Esophagus squamous epithelium (tissue), 5 donors: ENCODE measurements around the gene PTPRJ. TPM values are rescaled to one million over a fixed set of nuclear protein-coding genes. Genes with fewer than 3 reads are reported as not detected.
"Not testable (repeated sequence)": the region's sequence is repeated elsewhere in the genome, so short reads cannot be mapped to it uniquely, and the experiment has no call there.

ENCODE experiments used
- DNase-seq: peaks from one replicate; lab custom pipeline; 2025; lab: John Stamatoyannopoulos, UW
- H3K27ac ChIP-seq, 4 donors: fragments of 200-600 bp; sonication (generic); one replicate each; pipeline ENCODE4 v1.5.1; 2016 to 2019; ENCODE audit warnings: mild to moderate bottlenecking in 1 of 4
- H3K27me3 ChIP-seq, 4 donors: fragments of 200-600 bp; sonication (generic); 1 replicate in 3 of 4; 2 replicates in 1 of 4; pipeline versions ENCODE4 v1.5.1 to v1.6.0; 2017 to 2021; ENCODE audit warnings: antibody characterized with exemption in 1 of 4
- H3K36me3 ChIP-seq, 3 donors: fragments of 200-600 bp; sonication (generic); one replicate each; pipeline ENCODE4 v1.5.1; 2016 to 2019
- H3K4me1 ChIP-seq, 3 donors: fragments of 200-600 bp; sonication (generic); one replicate each; pipeline ENCODE4 v1.5.1; 2017 to 2019
- H3K4me3 ChIP-seq, 4 donors: fragments of 200-600 bp; sonication (generic); 1 replicate in 3 of 4; 2 replicates in 1 of 4; pipeline ENCODE4 v1.5.1; 2016 to 2019; ENCODE audit warnings: mild to moderate bottlenecking in 2 of 4, moderate library complexity in 1 of 4
- H3K9me3 ChIP-seq, 3 donors: fragments of 200-600 bp; sonication (generic); one replicate each; pipeline ENCODE4 v1.5.1; 2016 to 2019
- CTCF ChIP-seq, 6 experiments: fragments of 450-650 bp in 4 of 6; fragments of 200-600 bp in 2 of 6; sonication (generic) in 2 of 6; IDR thresholded peaks; one replicate each; pipeline ENCODE4 v1.5.1; 2016 to 2019; ENCODE audit warnings: antibody characterized with exemption in 6 of 6, mild to moderate bottlenecking in 4 of 6, moderate library complexity in 4 of 6
- POLR2A ChIP-seq, 4 donors: fragments of 450-650 bp; IDR thresholded peaks; one replicate each; pipeline ENCODE4 v1.6.1; 2017; ENCODE audit warnings: antibody characterized with exemption in 4 of 4, mild to moderate bottlenecking in 4 of 4, moderate library complexity in 3 of 4
- WGBS, 2 donors: methylation state at CpG; one replicate each; pipeline ENCODE4 v1.1.5; 2018; 5-methylcytosine and 5-hydroxymethylcytosine counted together
- intact Hi-C: fragments of 100-400 bp; cut with DNase I; formaldehyde crosslinking; loops from one replicate; pipeline ENCODE4 v1.15.0; 2022
- total RNA-seq, 4 donors: library from RNA; depleted of rRNA; stranded (reverse); fragments of >200 nt; gene quantifications; one replicate each; pipeline ENCODE4 v1.1.0, GENCODE V29; 2016
- donor health status: DM: yes; HTN: yes; CAD: no.

PTPRJ gene
- 10 to 100 TPM in 1 of 4 donors, 1 to 10 TPM in 3; 1.7 to 11.6 (median 3.4) TPM for total RNA-seq

DNA sequence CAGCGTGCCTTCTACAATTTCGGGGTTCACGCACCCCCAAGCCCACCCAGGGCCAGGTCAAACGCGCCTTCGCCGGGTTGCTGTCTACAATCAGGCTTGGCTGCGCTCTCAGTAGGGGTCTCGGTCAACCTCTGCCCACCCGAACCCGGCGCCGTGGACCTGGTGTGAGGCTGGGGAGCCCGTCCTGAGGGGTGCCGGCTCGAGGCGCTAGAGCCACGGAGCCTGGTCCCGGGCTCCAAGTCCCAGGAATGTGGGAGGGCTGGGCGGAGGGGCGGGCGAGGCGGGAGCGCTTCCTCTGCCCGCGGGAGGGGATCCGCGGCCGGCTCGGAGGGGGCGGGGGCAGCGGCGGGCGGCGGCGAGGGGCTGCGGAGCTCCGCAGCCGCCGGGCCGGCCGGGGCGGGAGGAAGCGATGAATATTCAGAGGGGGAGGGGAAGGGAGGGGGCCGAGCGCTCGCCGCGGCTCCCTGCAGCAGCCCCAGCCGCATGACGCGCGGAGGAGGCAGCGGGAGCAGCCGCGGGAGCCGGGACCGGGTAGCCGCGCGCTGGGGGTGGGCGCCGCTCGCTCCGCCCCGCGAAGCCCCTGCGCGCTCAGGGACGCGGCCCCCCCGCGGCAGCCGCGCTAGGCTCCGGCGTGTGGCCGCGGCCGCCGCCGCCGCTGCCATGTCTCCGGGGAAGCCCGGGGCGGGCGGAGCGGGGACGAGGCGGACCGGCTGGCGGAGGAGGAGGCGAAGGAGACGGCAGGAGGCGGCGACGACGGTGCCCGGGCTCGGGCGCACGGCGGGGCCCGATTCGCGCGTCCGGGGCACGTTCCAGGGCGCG is at the start of gene PTPRJ:
PTPRJ (plus strand) TSS at position 472 of the 819 bp plus-strand sequence. CDS start 354 bp downstream, outside the sequence.
- Histone ChIP-seq H3K27me3 (peaks cover 0 to 23% (median 0%) of the 10 kb centered on the region in 4 donors), H3K9me3 (no peaks in the 10 kb centered on the region), H3K4me3 (peak within 1 kb of the TSS; percentile 60 to 81 (median 69)), H3K4me1 (peaks cover 11 to 22% (median 15%) of the 10 kb centered on the region in 3 donors), H3K36me3 (no peaks in the 10 kb centered on the region), H3K27ac (peak within 1 kb of the TSS; percentile 66 to 82 (median 76))
- no peak for DNase-seq
- no peak for TF ChIP-seq CTCF (IDR thresholded peaks at IDR 0.05)
- WGBS, 2 donors = 0% methylated on average over 16 of the region's 111 CpGs; no CpG with 5 or more reads in 1 of the 2 donors
- intact Hi-C loops = no loop called here

DNA sequence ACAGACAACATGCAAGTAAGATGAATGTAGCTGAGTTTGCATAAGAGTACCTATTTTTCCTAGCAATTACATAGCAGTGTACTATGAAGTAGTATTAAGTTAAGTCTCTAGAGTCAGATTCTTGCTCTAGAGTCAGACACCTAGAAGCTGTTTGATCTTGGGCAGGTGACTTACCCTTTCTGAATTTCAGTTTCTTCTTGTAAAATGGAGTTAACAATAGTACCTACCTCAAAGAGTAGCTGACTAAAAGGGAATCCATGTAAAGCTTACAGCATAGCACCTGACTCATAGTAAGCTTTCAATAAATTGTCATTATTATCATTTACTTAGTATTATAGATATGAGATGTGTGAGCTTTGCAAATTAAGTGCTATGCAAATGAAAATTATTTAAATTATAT is 47.8 kb upstream of the PTPRJ start:
- Histone ChIP-seq H3K27me3 (no peaks in the 10 kb centered on the region), H3K36me3 (no peaks in the 10 kb centered on the region), H3K9me3 (no peaks in the 10 kb centered on the region), H3K27ac (no peak overlapping the region), H3K4me3 (no peak overlapping the region), H3K4me1 (peaks cover 0 to 5% (median 0%) of the 10 kb centered on the region in 3 donors)
- no peak for DNase-seq
- intact Hi-C loops = no loop called here
- TF ChIP-seq CTCF (IDR thresholded peaks at IDR 0.05) (no peak), POLR2A (IDR thresholded peaks at IDR 0.05) (no peak)

GRCh38 chr11:47933797-47934196 is 46.6 kb upstream of the PTPRJ start:
- H3K9me3 ChIP-seq, H3K27me3 ChIP-seq, H3K36me3 ChIP-seq, H3K27ac ChIP-seq, intact Hi-C loops, DNase-seq, H3K4me3 ChIP-seq: not testable (repeated sequence)
- 83 to 88% methylated on average over 6 to 11 of the region's 12 CpGs for WGBS, 2 donors
- peaks cover 0 to 10% (median 4%) of the 10 kb centered on the region in 3 donors for H3K4me1 ChIP-seq

- no peak overlapping the region for H3K27ac ChIP-seq
- WGBS, 2 donors = 79 to 80% methylated on average over 7 of the region's 7 CpGs
- no peaks in the 10 kb centered on the region for H3K9me3 ChIP-seq
- TF ChIP-seq POLR2A (IDR thresholded peaks at IDR 0.05) (no peak), CTCF (IDR thresholded peaks at IDR 0.05) (no peak)
- peaks cover 0 to 10% (median 4%) of the 10 kb centered on the region in 3 donors for H3K4me1 ChIP-seq
- H3K4me3 ChIP-seq = no peak overlapping the region
- intact Hi-C loops = loop anchor here (5.0 kb wide), 1 partner anchor 168 kb away; no protein-coding TSS in a partner anchor
- DNase-seq = no peak
- no peaks in the 10 kb centered on the region for H3K36me3 ChIP-seq
- H3K27me3 ChIP-seq = no peaks in the 10 kb centered on the region
Observed at GRCh38 chr11:47938791-47939560, 41.4 kb upstream of the PTPRJ start.

GRCh38 chr11:47940904-47941649 is 39.3 kb upstream of the PTPRJ start:
- Histone ChIP-seq H3K4me1 (peaks cover 0 to 9% (median 4%) of the 10 kb centered on the region in 3 donors), H3K9me3 (no peaks in the 10 kb centered on the region), H3K27ac (no peak overlapping the region), H3K36me3 (no peaks in the 10 kb centered on the region), H3K4me3 (no peak overlapping the region), H3K27me3 (no peaks in the 10 kb centered on the region)
- intact Hi-C loops = no loop called here
- DNase-seq = no peak
- no peak for TF ChIP-seq CTCF (IDR thresholded peaks at IDR 0.05)
- TF ChIP-seq POLR2A (IDR thresholded peaks at IDR 0.05) = no peak
- WGBS, 2 donors = 83 to 93% methylated on average over 7 to 8 of the region's 8 CpGs
